Keratinocyte (primary cell): ENCODE measurements around the gene ADAT3. TPM values are rescaled to one million over a fixed set of nuclear protein-coding genes. Genes with fewer than 3 reads are reported as not detected.

Experiments used
- DNase-seq: peaks from one replicate; pipeline ENCODE4 v3.0.0-alpha.2; 2011; ENCODE audit warnings: low read depth, missing footprints, low spot score
- FAIRE-seq: peaks from 2 replicates; lab custom pipeline; 2011; peaks lifted over from hg19 to GRCh38; lab: Jason Lieb, UNC
- H2AFZ ChIP-seq: 2 replicates; pipeline ENCODE4 v1.6.0; 2012; ENCODE audit warnings: low read length, control low read depth, inconsistent platforms; ENCODE audit not compliant: control insufficient read depth
- H3K27ac ChIP-seq: 2 replicates; pipeline ENCODE4 v1.5.1; 2011; ENCODE audit warnings: low read length; ENCODE audit not compliant: control insufficient read depth, insufficient read depth
- H3K27me3 ChIP-seq: 3 replicates; pipeline ENCODE4 v1.6.0; 2011; ENCODE audit warnings: low read length; ENCODE audit not compliant: control insufficient read depth, insufficient read depth; ENCODE audit errors: extremely low read depth
- H3K36me3 ChIP-seq, 2 experiments: 2 replicates in 1 of 2; 3 replicates in 1 of 2; pipeline ENCODE4 v1.5.1; 2011; ENCODE audit warnings: low read length in 2 of 2, mild to moderate bottlenecking in 1 of 2; ENCODE audit not compliant: control insufficient read depth in 2 of 2, insufficient read depth in 2 of 2; ENCODE audit errors: extremely low read depth in 1 of 2
- H3K4me1 ChIP-seq: 3 replicates; pipeline ENCODE4 v1.5.1; 2011; ENCODE audit warnings: low read length; ENCODE audit not compliant: control insufficient read depth, insufficient read depth; ENCODE audit errors: extremely low read depth
- H3K4me2 ChIP-seq: 3 replicates; pipeline ENCODE4 v1.6.0; 2011; ENCODE audit warnings: low read depth, low read length; ENCODE audit not compliant: control insufficient read depth, insufficient read depth; ENCODE audit errors: extremely low read depth
- H3K4me3 ChIP-seq, 3 experiments: fragments of 200-600 bp in 1 of 3; sonication (generic) in 1 of 3; 2 replicates in 2 of 3; 3 replicates in 1 of 3; pipeline ENCODE4 v1.5.1; 2011 to 2016; ENCODE audit warnings: low read length in 3 of 3, mild to moderate bottlenecking in 3 of 3, control low read depth in 2 of 3, inconsistent platforms in 1 of 3, low read depth in 1 of 3, mixed read lengths in 1 of 3, mixed run types in 1 of 3, moderate library complexity in 1 of 3; ENCODE audit not compliant: control insufficient read depth in 2 of 3, insufficient read depth in 2 of 3; ENCODE audit errors: extremely low read depth in 1 of 3
- H3K79me2 ChIP-seq: 2 replicates; pipeline ENCODE4 v1.6.0; 2012; ENCODE audit warnings: low read length; ENCODE audit not compliant: control insufficient read depth, insufficient read depth
- H3K9ac ChIP-seq: 3 replicates; pipeline ENCODE4 v1.6.0; 2011; ENCODE audit warnings: low read length; ENCODE audit not compliant: control insufficient read depth, insufficient read depth; ENCODE audit errors: extremely low read depth
- H3K9me1 ChIP-seq: 3 replicates; pipeline ENCODE4 v1.6.0; 2011; ENCODE audit warnings: low read length; ENCODE audit not compliant: control insufficient read depth, insufficient read depth; ENCODE audit errors: extremely low read depth
- H3K9me3 ChIP-seq: 2 replicates; pipeline ENCODE4 v1.5.1; 2012; ENCODE audit warnings: low read depth, low read length; ENCODE audit not compliant: control insufficient read depth
- H4K20me1 ChIP-seq: 3 replicates; pipeline ENCODE4 v1.6.0; 2011; ENCODE audit warnings: low read length; ENCODE audit not compliant: control insufficient read depth, insufficient read depth; ENCODE audit errors: extremely low read depth
- CTCF ChIP-seq, 3 experiments: IDR thresholded peaks in 1 of 3; conservative IDR thresholded peaks in 1 of 3; optimal IDR thresholded peaks in 1 of 3; 2 replicates in 2 of 3; 3 replicates in 1 of 3; pipeline versions ENCODE3 to v1.5.1; 2011; ENCODE audit warnings: low read length in 3 of 3, mild to moderate bottlenecking in 3 of 3, moderate library complexity in 2 of 3, control low read depth in 1 of 3, inconsistent platforms in 1 of 3; ENCODE audit not compliant: insufficient read depth in 2 of 3; ENCODE audit errors: extremely low read depth in 1 of 3
- EZH2 ChIP-seq: IDR thresholded peaks from one replicate; pipeline ENCODE4 v1.6.1; 2012; ENCODE audit warnings: inconsistent platforms, mild to moderate bottlenecking, low read length, moderate library complexity
- dilution Hi-C: fragments of 300-500 bp; cut with MboI; formaldehyde crosslinking; loops from one replicate; pipeline ENCODE4 v1.7.0; 2020; ENCODE audit warnings: low sequenced_read_pairs; ENCODE audit not compliant: extremely low pct_ligation_motif_present
- polyA plus RNA-seq, 5 experiments: library from polyadenylated mRNA; depleted of rRNA in 3 of 5; stranded (reverse) in 3 of 5; stranded (forward) in 1 of 5; unstranded in 1 of 5; fragments of >200 nt; gene quantifications; 1 replicate in 1 of 5; 2 replicates in 3 of 5; 3 replicates in 1 of 5; pipeline versions ENCODE4 v1.2.1 to v1.2.3, GENCODE V29; 2011 to 2012; ENCODE audit warnings: missing spikeins in 2 of 5, low read depth in 1 of 5, low replicate concordance in 1 of 5

Gene ADAT3
- polyA plus RNA-seq, 1 donor (not counting 4 experiments of a cell fraction or from before 2014, with no cell fraction given) = 0.55 TPM

- H3K27me3 ChIP-seq = no peaks in the 10 kb centered on the region
- no peak overlapping the region for H3K4me3 ChIP-seq
- no peak for TF ChIP-seq EZH2
- TF ChIP-seq CTCF (optimal IDR thresholded peaks at IDR 0.05 in 1 of 3, IDR thresholded peaks at IDR 0.05 in 1 of 3, conservative IDR thresholded peaks at IDR 0.05 in 1 of 3; ENCODE audit: extremely low read depth in 1 of 3, insufficient read depth in 2 of 3, low read length in 3 of 3) = no peak
- no peak overlapping the region for H2AFZ ChIP-seq
- H3K9ac ChIP-seq = no peak overlapping the region
- H3K4me1 ChIP-seq = no peaks in the 10 kb centered on the region
- FAIRE-seq = no peak
- DNase-seq = no peak
- H3K27ac ChIP-seq = no peak overlapping the region
- peaks cover 85% of the 10 kb centered on the region for H3K79me2 ChIP-seq
- peaks cover 6 to 18% of the 10 kb centered on the region in 2 experiments for H3K36me3 ChIP-seq
- no peaks in the 10 kb centered on the region for H3K9me3 ChIP-seq
- no peak overlapping the region for H3K4me2 ChIP-seq
- peaks cover 3% of the 10 kb centered on the region for H3K9me1 ChIP-seq
- peaks cover 33% of the 10 kb centered on the region for H4K20me1 ChIP-seq
- dilution Hi-C loops = no loop called here
Measured at GRCh38 chr19:1957562-1958248, 52.5 kb downstream of the ADAT3 start.

GRCh38 chr19:1959928-1960589, 54.9 kb downstream of the ADAT3 start:
- dilution Hi-C loops = no loop called here
- no peaks in the 10 kb centered on the region for H3K9me3 ChIP-seq
- no peak overlapping the region for H2AFZ ChIP-seq
- H3K9ac ChIP-seq = no peak overlapping the region
- no peak overlapping the region for H3K4me3 ChIP-seq
- peaks cover 3% of the 10 kb centered on the region for H3K9me1 ChIP-seq
- H3K4me2 ChIP-seq = no peak overlapping the region
- H3K79me2 ChIP-seq = peaks cover 66% of the 10 kb centered on the region
- peaks cover 6 to 10% of the 10 kb centered on the region in 2 experiments for H3K36me3 ChIP-seq
- DNase-seq (no peak), FAIRE-seq (no peak)
- no peaks in the 10 kb centered on the region for H3K4me1 ChIP-seq
- TF ChIP-seq CTCF (optimal IDR thresholded peaks at IDR 0.05 in 1 of 3, IDR thresholded peaks at IDR 0.05 in 1 of 3, conservative IDR thresholded peaks at IDR 0.05 in 1 of 3; ENCODE audit: extremely low read depth in 1 of 3, insufficient read depth in 2 of 3, low read length in 3 of 3) (no peak), EZH2 (no peak)
- H3K27me3 ChIP-seq = no peaks in the 10 kb centered on the region
- no peak overlapping the region for H3K27ac ChIP-seq
- H4K20me1 ChIP-seq = peaks cover 19% of the 10 kb centered on the region
